K562 (cell line): ENCODE data around the gene AREL1. TPM values are rescaled to one million over a fixed set of nuclear protein-coding genes. Genes with fewer than 3 reads are reported as not detected.

Experiments used
- BCL6 ChIP-seq: fragments of 250-450 bp; sonication (Bioruptor Pico); IDR thresholded peaks from 2 replicates; pipeline ENCODE4 v1.4.0; 2020
- E2F6 ChIP-seq, 2 experiments: IDR thresholded peaks; 2 replicates each; pipeline ENCODE4 v1.6.1; 2011; ENCODE audit warnings: borderline replicate concordance in 1 of 2, control low read depth in 1 of 2, low read depth in 1 of 2, low read length in 1 of 2, mild to moderate bottlenecking in 1 of 2, mixed read lengths in 1 of 2, moderate library complexity in 1 of 2; ENCODE audit not compliant: insufficient read depth in 1 of 2, insufficient read length in 1 of 2, poor library complexity in 1 of 2, severe bottlenecking in 1 of 2; ENCODE audit errors: extremely low read depth in 1 of 2
- FOXJ2 ChIP-seq: fragments of 200-800 bp; sonication (Bioruptor generic); IDR thresholded peaks from 2 replicates; pipeline ENCODE4 v1.6.1; 2016; ENCODE audit warnings: missing genetic modification characterization, missing compliant biosample characterization
- HIVEP1 ChIP-seq: fragments of 250-450 bp; sonication (Bioruptor Pico); IDR thresholded peaks from 2 replicates; pipeline ENCODE4 v1.4.0; 2020; ENCODE audit warnings: mild to moderate bottlenecking
- SNAPC5 ChIP-seq: fragments of 250-450 bp; sonication (Bioruptor Pico); IDR thresholded peaks from 2 replicates; pipeline ENCODE4 v1.8.0; 2021; ENCODE audit warnings: moderate library complexity, mild to moderate bottlenecking, inconsistent platforms
- TFAP4 ChIP-seq: sonication (generic); formaldehyde crosslinking; IDR thresholded peaks from 2 replicates; pipeline ENCODE4 v1.8.0; 2022; ENCODE audit warnings: missing genetic modification reagents, mild to moderate bottlenecking, moderate library complexity, borderline replicate concordance
- ZNF507 ChIP-seq: conservative IDR thresholded peaks from 2 replicates; pipeline ENCODE4 v1.6.1; 2017; ENCODE audit warnings: missing genetic modification characterization, missing compliant biosample characterization
- polyA plus RNA-seq, 8 experiments: library from polyadenylated mRNA; depleted of rRNA in 4 of 8; stranded (reverse) in 5 of 8; unstranded in 3 of 8; fragments of >200 nt; fragmentation: Nextera tagmentation in 2 of 8; fragmentation: Illumina TruSeq in 1 of 8; extraction: Ambion mirVana in 2 of 8; extraction: Trizol in 1 of 8; gene quantifications; 2 replicates each; pipeline versions ENCODE4 v1.2.1 to v1.2.3, GENCODE V29; 2011 to 2014; ENCODE audit warnings: inconsistent platforms in 1 of 8, missing spikeins in 1 of 8
- small RNA-seq: library from RNA; depleted of rRNA; stranded (forward); fragments of <200 nt; gene quantifications from one replicate; pipeline ENCODE3, GENCODE V24; 2014
- total RNA-seq, 7 experiments: library from RNA; depleted of rRNA in 6 of 7; stranded (reverse); fragments of >200 nt in 6 of 7; fragmentation: Illumina TruSeq in 2 of 7; extraction: Trizol in 2 of 7; gene quantifications; 2 replicates each; pipeline versions ENCODE4 v1.2.1 to v1.2.3, GENCODE V29; 2011 to 2021; ENCODE audit warnings: low replicate concordance in 1 of 7

The AREL1 gene
- total and polyA plus RNA-seq, 9 of the 15 experiments (the other 6 are each of a cell fraction or from before 2014, with no cell fraction given): 6.0 to 24.8 (median 16.6) TPM

- peak; percentile 35; the same call in 1 of the 2 replicates for TF ChIP-seq TFAP4 (CRISPR knock-in tag)
- TF ChIP-seq BCL6 (CRISPR knock-in tag): no peak
- TF ChIP-seq HIVEP1: no peak
- TF ChIP-seq E2F6 (IDR thresholded peaks at IDR 0.05; ENCODE audit: borderline replicate concordance in 1 of 2, extremely low read depth in 1 of 2, insufficient read depth in 1 of 2, insufficient read length in 1 of 2, low read depth in 1 of 2, low read length in 1 of 2, poor library complexity in 1 of 2, severe bottlenecking in 1 of 2): peak in 1 of 2 experiments; percentile 65
- TF ChIP-seq SNAPC5 (CRISPR knock-in tag): no peak
- TF ChIP-seq FOXJ2 (tag): no peak
- no peak for TF ChIP-seq ZNF507 (tag)
Observed at GRCh38 chr14:74611650-74612349, 101.1 kb downstream of the AREL1 start, which contains the start of gene LTBP2 (continued).

Small RNA genes within 50 kb of the gene (small RNA-seq; reads per million reads assigned to genes)
- gene RF00409: not detected

Other genes with a start within 250 kb of the AREL1 start
Only the 7 nearest of the 9 such genes appear.
- 18.1 and 19.2 TPM in 2 replicates for gene ISCA2, start 219.3 kb downstream of the AREL1 start, total RNA-seq (2014; rRNA removed)
- gene ISCA2, start 219.3 kb downstream of the AREL1 start, total RNA-seq (2014; rRNA removed; fragmentation: Illumina TruSeq; extraction: Trizol): 13.8 and 17.8 TPM in 2 replicates
- gene ISCA2, start 219.3 kb downstream of the AREL1 start, total RNA-seq (2015; rRNA removed; fragmentation: Illumina TruSeq; extraction: Trizol): 12.8 and 13.6 TPM in 2 replicates
- gene ISCA2, start 219.3 kb downstream of the AREL1 start, total RNA-seq (2021): 20.3 and 21.1 TPM in 2 replicates
- gene ISCA2, start 219.3 kb downstream of the AREL1 start, polyA plus RNA-seq (2011; rRNA removed): 27.0 and 36.7 TPM in 2 replicates
- 20.9 and 22.1 TPM in 2 replicates for gene ISCA2, start 219.3 kb downstream of the AREL1 start, polyA plus RNA-seq (2014; fragmentation: Illumina TruSeq; extraction: Trizol)
- 1 to 10 TPM; 5.0 to 9.9 TPM for gene ISCA2, start 219.3 kb downstream of the AREL1 start, polyA plus RNA-seq (2014; fragmentation: Nextera tagmentation; extraction: Ambion mirVana)
- gene ISCA2, start 219.3 kb downstream of the AREL1 start, polyA plus RNA-seq (2014; rRNA removed): 30.7 and 31.7 TPM in 2 replicates
- 0.04 TPM in 1 of 2 replicates, not detected in the other for gene LTBP2, start 100.8 kb downstream of the AREL1 start, total RNA-seq (2014; rRNA removed)
- not detected in 2 replicates for gene LTBP2, start 100.8 kb downstream of the AREL1 start, total RNA-seq (2014; rRNA removed; fragmentation: Illumina TruSeq; extraction: Trizol)
- not detected in 2 replicates for gene LTBP2, start 100.8 kb downstream of the AREL1 start, total RNA-seq (2015; rRNA removed; fragmentation: Illumina TruSeq; extraction: Trizol)
- gene LTBP2, start 100.8 kb downstream of the AREL1 start, total RNA-seq (2021): 0.18 and 0.20 TPM in 2 replicates
- 0.03 and 0.07 TPM in 2 replicates for gene LTBP2, start 100.8 kb downstream of the AREL1 start, polyA plus RNA-seq (2011; rRNA removed)
- gene LTBP2, start 100.8 kb downstream of the AREL1 start, polyA plus RNA-seq (2014; fragmentation: Illumina TruSeq; extraction: Trizol): 0.01 TPM in 1 of 2 replicates, not detected in the other
- gene LTBP2, start 100.8 kb downstream of the AREL1 start, polyA plus RNA-seq (2014; fragmentation: Nextera tagmentation; extraction: Ambion mirVana): under 1 TPM; 0.03 to 0.04 TPM
- under 0.01 TPM in 1 of 2 replicates, not detected in the other for gene LTBP2, start 100.8 kb downstream of the AREL1 start, polyA plus RNA-seq (2014; rRNA removed)
- 23.4 and 25.0 TPM in 2 replicates for gene FCF1, start 64 bp upstream of the AREL1 start, total RNA-seq (2014; rRNA removed)
- 53.7 and 67.3 TPM in 2 replicates for gene FCF1, start 64 bp upstream of the AREL1 start, total RNA-seq (2014; rRNA removed; fragmentation: Illumina TruSeq; extraction: Trizol)
- 40.0 and 40.4 TPM in 2 replicates for gene FCF1, start 64 bp upstream of the AREL1 start, total RNA-seq (2015; rRNA removed; fragmentation: Illumina TruSeq; extraction: Trizol)
- gene FCF1, start 64 bp upstream of the AREL1 start, total RNA-seq (2021): 43.3 and 46.1 TPM in 2 replicates
- gene FCF1, start 64 bp upstream of the AREL1 start, polyA plus RNA-seq (2011; rRNA removed): 55.6 and 75.1 TPM in 2 replicates
- 91.9 and 98.3 TPM in 2 replicates for gene FCF1, start 64 bp upstream of the AREL1 start, polyA plus RNA-seq (2014; fragmentation: Illumina TruSeq; extraction: Trizol)
- gene FCF1, start 64 bp upstream of the AREL1 start, polyA plus RNA-seq (2014; fragmentation: Nextera tagmentation; extraction: Ambion mirVana): 10 to 100 TPM in 1 of 2 experiments, 1 to 10 TPM in 1; 6.8 to 18.6 TPM
- 38.3 and 40.9 TPM in 2 replicates for gene FCF1, start 64 bp upstream of the AREL1 start, polyA plus RNA-seq (2014; rRNA removed)
- 9.1 and 10.3 TPM in 2 replicates for gene YLPM1, start 50.2 kb upstream of the AREL1 start, total RNA-seq (2014; rRNA removed)
- gene YLPM1, start 50.2 kb upstream of the AREL1 start, total RNA-seq (2014; rRNA removed; fragmentation: Illumina TruSeq; extraction: Trizol): 15.1 and 17.1 TPM in 2 replicates
- 14.9 and 15.9 TPM in 2 replicates for gene YLPM1, start 50.2 kb upstream of the AREL1 start, total RNA-seq (2015; rRNA removed; fragmentation: Illumina TruSeq; extraction: Trizol)
- gene YLPM1, start 50.2 kb upstream of the AREL1 start, total RNA-seq (2021): 28.8 and 32.6 TPM in 2 replicates
- 7.2 and 7.8 TPM in 2 replicates for gene YLPM1, start 50.2 kb upstream of the AREL1 start, polyA plus RNA-seq (2011; rRNA removed)
- 29.9 and 32.7 TPM in 2 replicates for gene YLPM1, start 50.2 kb upstream of the AREL1 start, polyA plus RNA-seq (2014; fragmentation: Illumina TruSeq; extraction: Trizol)
- 1 to 10 TPM; 7.3 to 8.6 TPM for gene YLPM1, start 50.2 kb upstream of the AREL1 start, polyA plus RNA-seq (2014; fragmentation: Nextera tagmentation; extraction: Ambion mirVana)
- gene YLPM1, start 50.2 kb upstream of the AREL1 start, polyA plus RNA-seq (2014; rRNA removed): 13.9 and 14.6 TPM in 2 replicates
- gene PROX2, start 163.1 kb upstream of the AREL1 start, total RNA-seq (2014; rRNA removed): not detected in 2 replicates
- gene PROX2, start 163.1 kb upstream of the AREL1 start, total RNA-seq (2014; rRNA removed; fragmentation: Illumina TruSeq; extraction: Trizol): not detected in 2 replicates
- not detected in 2 replicates for gene PROX2, start 163.1 kb upstream of the AREL1 start, total RNA-seq (2015; rRNA removed; fragmentation: Illumina TruSeq; extraction: Trizol)
- gene PROX2, start 163.1 kb upstream of the AREL1 start, total RNA-seq (2021): not detected in 2 replicates
- not detected in 2 replicates for gene PROX2, start 163.1 kb upstream of the AREL1 start, polyA plus RNA-seq (2011; rRNA removed)
- not detected in 2 replicates for gene PROX2, start 163.1 kb upstream of the AREL1 start, polyA plus RNA-seq (2014; fragmentation: Illumina TruSeq; extraction: Trizol)
- not detected for gene PROX2, start 163.1 kb upstream of the AREL1 start, polyA plus RNA-seq (2014; fragmentation: Nextera tagmentation; extraction: Ambion mirVana)
- gene PROX2, start 163.1 kb upstream of the AREL1 start, polyA plus RNA-seq (2014; rRNA removed): not detected in 2 replicates
- gene DLST, start 168.8 kb upstream of the AREL1 start, total RNA-seq (2014; rRNA removed): 28.8 and 32.3 TPM in 2 replicates
- gene DLST, start 168.8 kb upstream of the AREL1 start, total RNA-seq (2014; rRNA removed; fragmentation: Illumina TruSeq; extraction: Trizol): 45.1 and 45.4 TPM in 2 replicates
- 37.2 and 38.7 TPM in 2 replicates for gene DLST, start 168.8 kb upstream of the AREL1 start, total RNA-seq (2015; rRNA removed; fragmentation: Illumina TruSeq; extraction: Trizol)
- gene DLST, start 168.8 kb upstream of the AREL1 start, total RNA-seq (2021): 61.3 and 67.5 TPM in 2 replicates
- 73.5 and 73.7 TPM in 2 replicates for gene DLST, start 168.8 kb upstream of the AREL1 start, polyA plus RNA-seq (2011; rRNA removed)
- gene DLST, start 168.8 kb upstream of the AREL1 start, polyA plus RNA-seq (2014; fragmentation: Illumina TruSeq; extraction: Trizol): 65.2 and 70.0 TPM in 2 replicates
- gene DLST, start 168.8 kb upstream of the AREL1 start, polyA plus RNA-seq (2014; fragmentation: Nextera tagmentation; extraction: Ambion mirVana): 1 to 10 TPM; 3.0 to 9.0 TPM
- gene DLST, start 168.8 kb upstream of the AREL1 start, polyA plus RNA-seq (2014; rRNA removed): 50.4 and 60.0 TPM in 2 replicates
- gene RPS6KL1, start 210.2 kb upstream of the AREL1 start, total RNA-seq (2014; rRNA removed): 10.6 and 11.1 TPM in 2 replicates
- gene RPS6KL1, start 210.2 kb upstream of the AREL1 start, total RNA-seq (2014; rRNA removed; fragmentation: Illumina TruSeq; extraction: Trizol): 8.1 and 8.2 TPM in 2 replicates
- gene RPS6KL1, start 210.2 kb upstream of the AREL1 start, total RNA-seq (2015; rRNA removed; fragmentation: Illumina TruSeq; extraction: Trizol): 5.7 and 5.8 TPM in 2 replicates
- 13.6 and 15.5 TPM in 2 replicates for gene RPS6KL1, start 210.2 kb upstream of the AREL1 start, total RNA-seq (2021)
- gene RPS6KL1, start 210.2 kb upstream of the AREL1 start, polyA plus RNA-seq (2011; rRNA removed): 6.8 and 8.3 TPM in 2 replicates
- 7.7 and 8.6 TPM in 2 replicates for gene RPS6KL1, start 210.2 kb upstream of the AREL1 start, polyA plus RNA-seq (2014; fragmentation: Illumina TruSeq; extraction: Trizol)
- gene RPS6KL1, start 210.2 kb upstream of the AREL1 start, polyA plus RNA-seq (2014; fragmentation: Nextera tagmentation; extraction: Ambion mirVana): 1 to 10 TPM in 1 of 2 experiments, under 1 TPM in 1; 0.91 to 1.8 TPM
- 10.2 and 11.6 TPM in 2 replicates for gene RPS6KL1, start 210.2 kb upstream of the AREL1 start, polyA plus RNA-seq (2014; rRNA removed)